Endothelial cell (in vitro differentiated cells): ENCODE measurements around the gene B3GNT7. TPM values are rescaled to one million over a fixed set of nuclear protein-coding genes. Genes with fewer than 3 reads are reported as not detected.
"Not testable (repeated sequence)": the region's sequence is repeated elsewhere in the genome, so short reads cannot be mapped to it uniquely, and the experiment has no call there.

ENCODE experiments used
- DNase-seq: peaks from one replicate; pipeline ENCODE4 v3.0.0; 2021; ENCODE audit warnings: low spot score
- H3K27ac Mint-ChIP-seq: one replicate; pipeline ENCODE4 v1.8.0; 2021; ENCODE audit warnings: mixed read lengths, inconsistent platforms; ENCODE audit not compliant: unreplicated experiment
- H3K27me3 Mint-ChIP-seq: one replicate; pipeline ENCODE4 v1.8.0; 2021; ENCODE audit warnings: mild to moderate bottlenecking, moderate library complexity, mixed read lengths, inconsistent platforms; ENCODE audit not compliant: unreplicated experiment
- H3K36me3 Mint-ChIP-seq: one replicate; pipeline ENCODE4 v1.8.0; 2021; ENCODE audit warnings: mild to moderate bottlenecking, low read depth, mixed read lengths, inconsistent platforms; ENCODE audit not compliant: unreplicated experiment
- H3K4me1 Mint-ChIP-seq: one replicate; pipeline ENCODE4 v1.8.0; 2021; ENCODE audit warnings: mild to moderate bottlenecking, mixed read lengths, inconsistent platforms; ENCODE audit not compliant: unreplicated experiment
- H3K4me3 Mint-ChIP-seq: one replicate; pipeline ENCODE4 v1.8.0; 2021; ENCODE audit warnings: mild to moderate bottlenecking, mixed read lengths, inconsistent platforms; ENCODE audit not compliant: unreplicated experiment
- H3K9me3 Mint-ChIP-seq: one replicate; pipeline ENCODE4 v1.8.0; 2021; ENCODE audit warnings: mixed read lengths, inconsistent platforms; ENCODE audit not compliant: unreplicated experiment
- total RNA-seq: library from RNA; stranded (reverse); fragmentation: NEBNext Ultra II Directional; extraction: Animal tissue kit (Norgen Biotek cat#: 25700); gene quantifications from one replicate; pipeline ENCODE4 v1.2.1, GENCODE V29; 2021; ENCODE audit not compliant: unreplicated experiment
- TF ChIP-seq, protein P1 (sequence below): fragments of 200-600 bp; sonication (generic); IDR thresholded peaks from one replicate; pipeline ENCODE4 v1.5.0; 2021; ENCODE audit warnings: antibody characterized with exemption; ENCODE audit not compliant: unreplicated experiment

The B3GNT7 gene
- total RNA-seq, 1 donor from 2014 or later: 5.3 TPM

- H3K4me1 Mint-ChIP-seq: peaks cover 8% of the 10 kb centered on the region
- H3K27me3 Mint-ChIP-seq: peaks cover 6% of the 10 kb centered on the region
- H3K27ac Mint-ChIP-seq: no peak overlapping the region
- H3K4me3 Mint-ChIP-seq: no peak overlapping the region
- H3K9me3 Mint-ChIP-seq: no peaks in the 10 kb centered on the region
- H3K36me3 Mint-ChIP-seq: no peaks in the 10 kb centered on the region
- no peak for DNase-seq
- TF ChIP-seq, protein P1, sequence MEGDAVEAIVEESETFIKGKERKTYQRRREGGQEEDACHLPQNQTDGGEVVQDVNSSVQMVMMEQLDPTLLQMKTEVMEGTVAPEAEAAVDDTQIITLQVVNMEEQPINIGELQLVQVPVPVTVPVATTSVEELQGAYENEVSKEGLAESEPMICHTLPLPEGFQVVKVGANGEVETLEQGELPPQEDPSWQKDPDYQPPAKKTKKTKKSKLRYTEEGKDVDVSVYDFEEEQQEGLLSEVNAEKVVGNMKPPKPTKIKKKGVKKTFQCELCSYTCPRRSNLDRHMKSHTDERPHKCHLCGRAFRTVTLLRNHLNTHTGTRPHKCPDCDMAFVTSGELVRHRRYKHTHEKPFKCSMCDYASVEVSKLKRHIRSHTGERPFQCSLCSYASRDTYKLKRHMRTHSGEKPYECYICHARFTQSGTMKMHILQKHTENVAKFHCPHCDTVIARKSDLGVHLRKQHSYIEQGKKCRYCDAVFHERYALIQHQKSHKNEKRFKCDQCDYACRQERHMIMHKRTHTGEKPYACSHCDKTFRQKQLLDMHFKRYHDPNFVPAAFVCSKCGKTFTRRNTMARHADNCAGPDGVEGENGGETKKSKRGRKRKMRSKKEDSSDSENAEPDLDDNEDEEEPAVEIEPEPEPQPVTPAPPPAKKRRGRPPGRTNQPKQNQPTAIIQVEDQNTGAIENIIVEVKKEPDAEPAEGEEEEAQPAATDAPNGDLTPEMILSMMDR: no peak
Measured at GRCh38 chr2:231374771-231375170, 20.7 kb upstream of the B3GNT7 start.

GRCh38 chr2:231375994-231376615 is 19.4 kb upstream of the B3GNT7 start:
- not testable (repeated sequence) for H3K27ac Mint-ChIP-seq, DNase-seq, H3K4me1 Mint-ChIP-seq, H3K36me3 Mint-ChIP-seq, H3K27me3 Mint-ChIP-seq, H3K4me3 Mint-ChIP-seq, H3K9me3 Mint-ChIP-seq

- DNase-seq: no peak
- Mint-ChIP-seq H3K4me3 (no peak overlapping the region), H3K27ac (no peak overlapping the region), H3K4me1 (peaks cover 7% of the 10 kb centered on the region), H3K27me3 (peaks cover 3% of the 10 kb centered on the region), H3K9me3 (no peaks in the 10 kb centered on the region), H3K36me3 (no peaks in the 10 kb centered on the region)
- TF ChIP-seq, protein P1: no peak
Measured at GRCh38 chr2:231376857-231377256, 18.7 kb upstream of the B3GNT7 start.

- Mint-ChIP-seq H3K27me3 (peaks cover 9% of the 10 kb centered on the region), H3K27ac (no peak overlapping the region), H3K4me3 (no peak overlapping the region), H3K9me3 (no peaks in the 10 kb centered on the region), H3K4me1 (peaks cover 7% of the 10 kb centered on the region), H3K36me3 (no peaks in the 10 kb centered on the region)
- DNase-seq: no peak
- TF ChIP-seq, protein P1: no peak
Measured at GRCh38 chr2:231378026-231378722, 17.3 kb upstream of the B3GNT7 start.

DNA sequence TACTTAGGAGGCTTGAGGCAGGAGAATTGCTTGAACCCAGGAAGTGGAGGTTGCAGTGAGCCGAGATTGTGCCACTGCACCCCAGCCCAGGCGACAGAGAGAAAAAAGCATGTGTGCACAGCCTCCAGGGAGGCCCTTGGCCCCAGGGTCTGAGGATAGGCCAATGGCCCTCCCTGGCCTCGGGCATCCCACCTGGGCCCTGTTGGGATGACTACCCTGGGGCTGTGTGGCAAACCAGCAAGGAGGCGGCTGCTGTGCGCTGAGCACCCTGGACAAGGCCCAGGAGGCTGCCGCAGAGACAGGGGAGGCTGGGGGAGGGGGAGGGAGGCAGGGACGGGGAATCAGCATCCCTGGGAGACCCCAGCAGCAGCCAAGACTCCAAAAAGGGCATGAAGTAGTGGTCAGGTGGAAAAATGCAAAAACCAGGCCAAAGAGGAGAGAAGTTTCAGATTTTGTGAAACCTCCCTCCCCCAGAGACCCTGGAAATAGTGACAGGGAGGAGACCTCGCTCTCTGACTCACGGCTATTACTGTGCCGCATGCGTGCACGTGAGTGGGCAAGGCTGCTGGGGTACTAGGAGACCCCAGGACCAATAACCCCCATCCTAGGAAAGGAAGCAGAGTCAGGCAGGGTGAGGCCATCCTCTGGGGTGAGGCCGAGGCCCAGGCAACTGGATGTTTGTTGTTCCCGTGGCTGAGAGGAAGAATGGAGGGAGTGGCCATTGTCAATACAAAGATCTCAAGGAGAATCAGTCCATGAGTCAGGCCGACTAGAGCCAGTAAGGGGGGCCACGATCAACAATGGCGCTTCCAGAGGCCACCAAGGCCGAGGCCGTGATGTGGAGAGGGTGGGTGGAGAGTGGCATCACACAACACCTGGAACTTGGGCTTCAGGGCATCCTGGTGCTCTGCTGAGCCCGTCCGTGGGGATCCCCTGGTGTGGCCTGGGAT is 16.0 kb upstream of the B3GNT7 start:
- H3K27me3 Mint-ChIP-seq: peaks cover 9% of the 10 kb centered on the region
- H3K27ac Mint-ChIP-seq: no peak overlapping the region
- TF ChIP-seq, protein P1: no peak
- peaks cover 7% of the 10 kb centered on the region for H3K4me1 Mint-ChIP-seq
- no peaks in the 10 kb centered on the region for H3K9me3 Mint-ChIP-seq
- H3K4me3 Mint-ChIP-seq: no peak overlapping the region
- DNase-seq: no peak
- H3K36me3 Mint-ChIP-seq: peaks cover 6% of the 10 kb centered on the region
